Activated naive CD4-positive, alpha-beta T cell treated with anti-CD3 and anti-CD28 coated beads for 36 hours (primary cell): ENCODE measurements around the gene AGT. TPM values are rescaled to one million over a fixed set of nuclear protein-coding genes. Genes with fewer than 3 reads are reported as not detected.
"Not testable (repeated sequence)": the region's sequence is repeated elsewhere in the genome, so short reads cannot be mapped to it uniquely, and the experiment has no call there.

ENCODE experiments used
- CTCF ChIA-PET: fragments of 350-600 bp; sonication (Branson Sonifier 250); formaldehyde crosslinking; loops from one replicate; lab custom pipeline; 2021; ENCODE audit warnings: antibody characterized with exemption; lab: Charles Lee
- DNase-seq: peaks from one replicate; pipeline ENCODE4 v3.0.0-alpha.2; 2020
- H3K27ac Mint-ChIP-seq: one replicate; pipeline ENCODE4 v1.8.0; 2021; ENCODE audit warnings: mild to moderate bottlenecking, mixed read lengths
- H3K27me3 Mint-ChIP-seq: one replicate; pipeline ENCODE4 v1.8.0; 2021; ENCODE audit warnings: low read depth, mixed read lengths
- H3K36me3 Mint-ChIP-seq: one replicate; pipeline ENCODE4 v1.8.0; 2021; ENCODE audit warnings: low read depth, mixed read lengths
- H3K4me1 Mint-ChIP-seq: one replicate; pipeline ENCODE4 v1.8.0; 2021; ENCODE audit warnings: low read depth, mixed read lengths
- H3K4me3 Mint-ChIP-seq: one replicate; pipeline ENCODE4 v1.8.0; 2021; ENCODE audit warnings: mild to moderate bottlenecking, moderate library complexity, mixed read lengths
- H3K9me3 Mint-ChIP-seq: one replicate; pipeline ENCODE4 v1.8.0; 2021; ENCODE audit warnings: mixed read lengths
- intact Hi-C: fragments of 100-400 bp; cut with micrococcal nuclease; formaldehyde crosslinking; loops from one replicate; pipeline ENCODE4 v1.15.1; 2023
- total RNA-seq, 2 experiments: library from RNA; stranded (reverse); gene quantifications; one replicate each; pipeline ENCODE4 v1.2.3, GENCODE V29; 2021

Gene AGT
- total RNA-seq, 2 experiments from 2014 or later: not detected

DNA sequence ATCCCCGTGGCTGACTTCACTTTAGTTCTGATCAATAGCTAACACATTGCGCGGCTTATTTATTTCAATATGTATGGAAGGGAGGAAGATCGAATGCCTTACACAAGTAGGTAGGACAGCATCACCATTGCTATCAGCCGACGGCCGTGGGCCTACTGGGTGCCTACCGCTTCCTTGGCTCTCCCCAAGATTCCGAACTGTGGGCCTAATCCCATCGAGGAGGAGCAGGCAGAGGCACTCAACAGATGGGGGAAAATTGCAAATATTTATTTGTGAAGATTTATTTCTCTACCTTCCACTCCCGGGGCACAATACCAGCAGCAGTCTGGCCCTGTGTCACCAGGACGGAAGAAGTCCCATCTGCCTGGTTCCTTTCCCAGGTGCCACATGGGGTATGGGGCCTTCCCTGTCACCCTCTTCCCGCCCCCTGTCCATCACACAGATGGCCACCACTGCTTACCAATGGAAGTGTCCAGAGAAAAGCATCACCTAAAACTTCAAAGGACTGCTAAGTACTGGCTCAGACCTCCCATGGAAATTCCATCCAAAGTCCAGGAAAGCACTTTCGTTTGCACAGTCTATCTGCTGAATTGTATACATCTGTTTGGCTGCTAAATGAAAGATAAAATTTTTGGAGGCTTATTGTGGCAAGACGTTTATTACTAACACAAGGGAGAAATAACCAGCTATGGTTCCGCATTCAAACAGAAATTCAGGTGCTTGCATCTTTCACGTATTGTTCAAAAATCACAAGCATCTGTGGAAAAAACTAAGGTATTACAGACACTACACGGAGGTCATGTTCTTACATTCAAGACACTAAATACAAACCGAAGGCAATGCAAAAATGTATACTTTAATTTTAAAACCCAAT lies 11.8 kb downstream of the AGT start:
- H3K4me3 Mint-ChIP-seq: no peak overlapping the region
- H3K9me3 Mint-ChIP-seq: no peaks in the 10 kb centered on the region
- H3K27me3 Mint-ChIP-seq: peaks cover 1% of the 10 kb centered on the region
- DNase-seq: no peak
- no peaks in the 10 kb centered on the region for H3K36me3 Mint-ChIP-seq
- H3K27ac Mint-ChIP-seq: no peak overlapping the region
- H3K4me1 Mint-ChIP-seq: no peaks in the 10 kb centered on the region
- intact Hi-C loops: no loop called here
- CTCF ChIA-PET: interaction anchor here (0.6 kb wide), 1 partner anchor 37 kb away, joined by 3 read pairs; no protein-coding TSS in a partner anchor

DNA sequence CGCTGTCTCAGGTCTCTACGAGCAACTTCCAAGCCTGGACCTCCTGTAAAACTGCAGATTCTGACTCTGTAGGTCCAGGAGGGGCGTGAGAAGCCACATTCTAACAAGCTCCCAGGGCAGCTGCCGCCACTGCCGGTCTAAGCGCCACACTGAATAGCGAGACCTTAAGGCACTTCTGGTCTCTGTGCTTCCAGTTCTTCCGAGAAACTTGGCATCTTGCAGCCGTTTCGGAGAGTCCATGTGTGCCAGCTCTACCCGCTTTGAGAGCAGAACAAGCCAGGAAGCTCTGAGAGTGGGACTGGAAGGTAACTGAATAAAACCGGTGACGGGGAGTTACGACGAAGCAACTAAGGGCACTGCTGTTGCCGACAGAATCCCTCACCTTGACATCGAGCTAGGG lies 12.5 kb downstream of the AGT start:
- intact Hi-C loops: no loop called here
- no peak for DNase-seq
- H3K4me3 Mint-ChIP-seq: no peak overlapping the region
- CTCF ChIA-PET: no interaction called here
- no peaks in the 10 kb centered on the region for H3K36me3 Mint-ChIP-seq
- no peak overlapping the region for H3K27ac Mint-ChIP-seq
- H3K27me3 Mint-ChIP-seq: peaks cover 1% of the 10 kb centered on the region
- H3K4me1 Mint-ChIP-seq: no peaks in the 10 kb centered on the region
- no peaks in the 10 kb centered on the region for H3K9me3 Mint-ChIP-seq

DNA sequence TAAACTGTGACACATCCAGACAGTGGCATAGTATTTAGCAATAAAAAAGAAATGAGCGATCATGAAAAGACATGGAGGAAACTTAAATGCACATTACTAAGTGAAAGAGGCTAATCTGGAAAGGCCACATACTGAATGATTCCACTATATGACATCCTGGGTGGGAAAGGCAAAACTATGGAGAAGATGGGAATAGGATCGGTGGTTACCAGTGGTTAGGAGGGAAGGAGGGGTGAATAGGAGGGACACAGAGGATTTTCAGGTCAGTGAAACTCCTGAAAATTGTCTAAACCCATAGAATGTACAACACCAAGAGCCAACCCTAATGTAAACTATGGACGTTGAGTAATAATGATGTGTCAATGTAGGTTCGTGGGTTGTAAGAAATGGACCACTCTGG lies 13.8 kb downstream of the AGT start:
- Mint-ChIP-seq H3K4me1 (no peaks in the 10 kb centered on the region), H3K9me3 (no peaks in the 10 kb centered on the region), H3K36me3 (no peaks in the 10 kb centered on the region), H3K27me3 (peaks cover under 1% of the 10 kb centered on the region), H3K4me3 (no peak overlapping the region), H3K27ac (no peak overlapping the region)
- no peak for DNase-seq
- intact Hi-C loops: no loop called here
- CTCF ChIA-PET: no interaction called here

DNA sequence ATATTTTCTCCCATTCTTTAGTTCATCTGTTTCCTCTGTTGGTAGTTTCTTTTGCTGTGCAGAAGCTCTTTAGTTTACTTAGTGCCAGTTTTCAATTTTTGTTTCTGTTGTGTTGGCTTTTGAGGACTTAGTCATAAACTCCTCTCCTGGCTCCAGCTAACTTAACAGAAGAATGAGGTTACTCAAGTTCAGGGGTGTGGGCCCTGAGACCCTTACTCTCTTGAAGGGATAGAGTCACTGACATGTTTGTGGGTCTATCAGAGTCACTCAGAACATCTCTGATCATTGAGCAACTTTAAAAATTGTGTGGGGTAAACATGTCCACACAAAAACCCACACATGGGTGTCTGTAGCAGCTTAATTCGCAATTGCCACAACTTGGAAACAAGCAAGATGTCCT lies 14.2 kb downstream of the AGT start:
- no peak overlapping the region for H3K4me3 Mint-ChIP-seq
- H3K4me1 Mint-ChIP-seq: no peaks in the 10 kb centered on the region
- no peak overlapping the region for H3K27ac Mint-ChIP-seq
- no peaks in the 10 kb centered on the region for H3K36me3 Mint-ChIP-seq
- no peaks in the 10 kb centered on the region for H3K9me3 Mint-ChIP-seq
- intact Hi-C loops: no loop called here
- no peak for DNase-seq
- no peaks in the 10 kb centered on the region for H3K27me3 Mint-ChIP-seq
- CTCF ChIA-PET: no interaction called here

DNA sequence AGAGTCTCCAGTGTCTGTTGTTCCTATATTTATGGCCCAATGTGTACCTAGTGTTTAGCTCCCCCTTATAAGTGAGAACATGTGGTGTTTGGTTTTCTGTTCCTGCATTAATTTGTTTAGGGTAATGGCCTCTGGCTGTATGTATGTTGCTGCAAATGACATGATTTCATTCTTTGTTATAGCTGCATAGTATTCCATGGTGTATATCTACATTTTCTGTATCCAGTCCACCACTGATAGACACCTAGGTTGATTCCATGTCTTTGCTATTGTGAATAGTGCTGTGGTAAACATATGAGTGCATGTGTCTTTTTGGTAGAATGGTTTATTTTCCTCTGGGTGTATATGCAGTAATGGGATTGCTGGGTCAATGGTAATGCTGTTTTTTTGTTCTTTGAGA lies 15.0 kb downstream of the AGT start:
- H3K27ac Mint-ChIP-seq, DNase-seq, intact Hi-C loops, H3K36me3 Mint-ChIP-seq, H3K27me3 Mint-ChIP-seq, H3K9me3 Mint-ChIP-seq, H3K4me1 Mint-ChIP-seq, H3K4me3 Mint-ChIP-seq: not testable (repeated sequence)
- CTCF ChIA-PET: interaction anchor here (0.6 kb wide), 2 partner anchors 36 to 220 kb away, joined by 3 read pairs; no protein-coding TSS in a partner anchor

DNA sequence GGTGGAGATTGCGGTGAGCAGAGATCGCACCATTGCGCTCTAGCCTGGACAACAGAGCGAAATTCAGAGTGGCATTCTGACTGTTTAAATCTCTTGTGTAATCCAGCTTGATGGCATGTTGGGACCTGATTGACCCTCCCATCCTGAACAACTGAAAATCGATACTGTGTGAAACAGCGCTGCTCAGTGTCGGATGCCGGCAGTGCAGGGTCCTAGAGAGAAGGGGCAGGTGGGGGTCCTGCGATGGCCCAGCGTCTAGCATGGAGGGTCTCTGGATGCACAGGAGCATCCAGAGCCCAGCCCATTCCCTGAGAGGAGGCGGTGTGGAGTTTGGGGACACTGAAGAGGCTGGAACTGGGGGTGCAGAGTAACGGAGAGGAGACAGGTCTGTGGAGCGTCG lies 15.8 kb downstream of the AGT start:
- H3K27me3 Mint-ChIP-seq: no peaks in the 10 kb centered on the region
- no peak overlapping the region for H3K27ac Mint-ChIP-seq
- intact Hi-C loops: no loop called here
- H3K4me3 Mint-ChIP-seq: no peak overlapping the region
- H3K9me3 Mint-ChIP-seq: no peaks in the 10 kb centered on the region
- CTCF ChIA-PET: interaction anchor here (0.6 kb wide), 1 partner anchor 221 kb away, joined by 3 read pairs; no protein-coding TSS in a partner anchor
- no peaks in the 10 kb centered on the region for H3K4me1 Mint-ChIP-seq
- DNase-seq: no peak
- H3K36me3 Mint-ChIP-seq: peaks cover 5% of the 10 kb centered on the region

DNA sequence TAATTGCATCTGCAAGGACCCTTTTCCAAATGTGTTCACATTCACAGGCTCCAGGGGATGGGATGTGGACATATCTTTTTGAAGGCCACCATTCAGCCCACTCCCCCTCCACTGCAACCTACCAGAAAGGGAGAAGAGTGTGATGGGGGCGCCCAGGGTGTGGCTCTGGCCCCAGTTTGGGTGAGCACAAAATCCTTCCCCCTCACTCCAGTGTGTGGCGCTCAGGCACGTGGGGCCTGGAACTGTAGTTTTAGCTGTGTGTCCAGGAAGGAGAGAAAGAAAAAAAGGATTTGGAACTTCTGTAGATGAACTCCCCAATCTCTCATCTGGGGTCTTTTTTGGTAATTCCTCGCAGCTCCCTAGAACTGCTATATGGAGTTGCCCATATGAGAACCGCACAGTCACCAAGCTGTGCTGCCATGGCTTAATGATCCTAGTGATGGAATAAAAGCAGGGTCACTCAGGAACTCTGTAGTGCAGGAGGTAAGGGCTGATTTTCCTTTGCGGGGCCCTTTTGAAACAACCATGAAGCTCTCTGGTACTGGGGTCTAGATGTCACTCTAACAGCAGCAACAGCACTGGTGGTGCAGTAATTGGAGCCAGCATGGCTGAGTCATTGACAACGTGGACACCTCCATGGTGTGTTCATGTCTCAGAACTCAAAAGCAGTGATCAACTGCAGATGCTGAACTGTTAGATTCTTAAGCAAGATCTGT lies 17.0 kb downstream of the AGT start:
- intact Hi-C loops: no loop called here
- Mint-ChIP-seq H3K27me3 (no peaks in the 10 kb centered on the region), H3K4me3 (no peak overlapping the region)

DNA sequence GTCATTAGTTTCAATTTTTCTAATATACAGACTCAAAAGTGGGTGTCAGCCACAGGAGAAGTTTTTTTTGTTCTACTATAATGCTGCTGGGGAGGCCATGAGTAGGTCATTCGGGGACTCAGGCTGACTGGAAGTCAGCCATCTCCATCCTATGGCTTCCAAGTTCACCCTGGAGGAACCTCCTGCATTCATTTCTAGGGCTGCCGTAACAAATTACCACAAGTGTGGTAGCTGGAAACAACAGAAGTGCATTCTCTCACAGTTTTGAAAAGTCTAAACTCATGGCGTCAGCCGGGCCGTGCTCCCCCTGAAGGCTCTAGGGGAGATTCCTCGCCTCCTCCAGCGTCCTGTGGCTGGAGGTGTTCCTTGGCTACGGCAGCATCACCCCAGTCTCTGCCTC lies 17.7 kb downstream of the AGT start:
- CTCF ChIA-PET: no interaction called here
- Mint-ChIP-seq H3K27ac (no peak overlapping the region), H3K36me3 (peaks cover 13% of the 10 kb centered on the region), H3K9me3 (no peaks in the 10 kb centered on the region), H3K27me3 (no peaks in the 10 kb centered on the region), H3K4me3 (no peak overlapping the region), H3K4me1 (no peaks in the 10 kb centered on the region)
- DNase-seq: no peak
- intact Hi-C loops: no loop called here

More for the DNA sequence above, 17.0 kb downstream of the AGT start:
- H3K36me3 Mint-ChIP-seq: peaks cover 12% of the 10 kb centered on the region
- no peak for DNase-seq
- H3K9me3 Mint-ChIP-seq: no peaks in the 10 kb centered on the region
- no peak overlapping the region for H3K27ac Mint-ChIP-seq
- no peaks in the 10 kb centered on the region for H3K4me1 Mint-ChIP-seq
- CTCF ChIA-PET: interaction anchor here (0.6 to 1.0 kb wide), 2 partner anchors 93 to 194 kb away, joined by 3 to 6 read pairs; no protein-coding TSS in a partner anchor

DNA sequence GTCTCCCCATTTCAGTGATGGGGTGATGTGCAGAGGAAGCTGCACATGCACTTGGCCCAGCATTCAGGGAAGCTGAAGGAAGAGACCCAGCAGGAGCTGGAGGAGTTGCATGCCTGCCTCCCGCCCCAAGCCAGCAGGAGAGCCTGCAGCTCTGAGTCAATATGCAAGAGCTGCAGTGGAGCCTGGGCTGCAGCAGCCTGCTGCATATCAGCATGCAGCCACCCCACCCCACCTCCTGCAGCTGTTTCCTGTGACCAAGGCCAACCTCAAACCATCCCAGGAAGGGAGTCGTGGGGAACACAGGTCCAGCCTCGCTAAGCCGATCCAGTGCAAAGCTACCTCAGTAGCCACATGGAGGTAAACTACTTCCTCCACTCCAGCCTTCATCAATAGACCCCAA lies 18.9 kb downstream of the AGT start:
- no peak for DNase-seq
- H3K4me1 Mint-ChIP-seq: no peaks in the 10 kb centered on the region
- no peaks in the 10 kb centered on the region for H3K27me3 Mint-ChIP-seq
- no peak overlapping the region for H3K27ac Mint-ChIP-seq
- H3K36me3 Mint-ChIP-seq: peaks cover 14% of the 10 kb centered on the region
- no peak overlapping the region for H3K4me3 Mint-ChIP-seq
- no peaks in the 10 kb centered on the region for H3K9me3 Mint-ChIP-seq
- CTCF ChIA-PET: no interaction called here
- intact Hi-C loops: no loop called here

DNA sequence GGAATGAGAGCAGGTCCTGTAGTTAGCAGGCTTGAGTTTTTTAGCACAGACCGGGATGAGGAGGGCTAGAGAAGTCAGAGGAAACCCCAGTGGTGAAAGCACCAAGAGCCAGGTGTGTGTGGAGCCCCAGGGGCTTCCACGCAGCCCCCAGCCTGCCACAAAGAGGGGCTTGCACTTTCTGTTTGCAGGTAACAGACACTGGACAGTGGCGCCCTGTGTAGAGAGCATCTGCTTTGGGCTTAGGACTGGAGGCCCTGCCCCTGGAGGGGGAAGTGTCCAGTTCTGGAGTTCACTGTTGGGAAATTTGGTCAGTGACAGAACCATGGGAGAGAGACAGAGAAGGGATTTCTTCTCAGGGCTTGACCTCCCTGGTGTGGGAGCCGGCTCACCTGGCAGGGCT lies 19.5 kb downstream of the AGT start:
- no peaks in the 10 kb centered on the region for H3K4me1 Mint-ChIP-seq
- intact Hi-C loops: no loop called here
- H3K4me3 Mint-ChIP-seq: no peak overlapping the region
- CTCF ChIA-PET: no interaction called here
- H3K9me3 Mint-ChIP-seq: no peaks in the 10 kb centered on the region
- no peak for DNase-seq
- H3K27ac Mint-ChIP-seq: no peak overlapping the region
- H3K36me3 Mint-ChIP-seq: peaks cover 18% of the 10 kb centered on the region
- H3K27me3 Mint-ChIP-seq: no peaks in the 10 kb centered on the region

DNA sequence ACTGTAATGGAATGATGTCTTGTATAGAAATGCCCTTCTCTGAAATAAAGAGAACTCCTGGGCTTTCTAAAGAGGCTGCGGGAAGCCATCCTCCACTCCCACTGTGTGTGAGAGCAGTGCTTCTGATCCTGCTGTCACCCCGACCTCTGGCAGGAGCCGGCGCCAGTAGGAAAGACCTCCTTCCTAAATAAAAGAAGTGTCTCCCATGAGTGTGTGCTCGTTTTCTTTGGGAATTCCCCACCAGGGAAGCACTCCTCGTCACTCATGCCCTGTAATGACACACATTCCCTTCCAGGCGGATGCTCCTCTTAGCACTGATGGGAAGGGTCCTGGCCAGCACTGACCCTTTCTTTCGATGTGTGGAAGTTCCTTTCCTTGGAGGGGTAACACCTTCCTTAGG lies 20.1 kb downstream of the AGT start:
- H3K4me3 Mint-ChIP-seq: no peak overlapping the region
- no peaks in the 10 kb centered on the region for H3K9me3 Mint-ChIP-seq
- CTCF ChIA-PET: no interaction called here
- no peaks in the 10 kb centered on the region for H3K27me3 Mint-ChIP-seq
- H3K27ac Mint-ChIP-seq: no peak overlapping the region
- H3K36me3 Mint-ChIP-seq: peaks cover 18% of the 10 kb centered on the region
- DNase-seq: no peak
- intact Hi-C loops: no loop called here
- H3K4me1 Mint-ChIP-seq: no peaks in the 10 kb centered on the region

DNA sequence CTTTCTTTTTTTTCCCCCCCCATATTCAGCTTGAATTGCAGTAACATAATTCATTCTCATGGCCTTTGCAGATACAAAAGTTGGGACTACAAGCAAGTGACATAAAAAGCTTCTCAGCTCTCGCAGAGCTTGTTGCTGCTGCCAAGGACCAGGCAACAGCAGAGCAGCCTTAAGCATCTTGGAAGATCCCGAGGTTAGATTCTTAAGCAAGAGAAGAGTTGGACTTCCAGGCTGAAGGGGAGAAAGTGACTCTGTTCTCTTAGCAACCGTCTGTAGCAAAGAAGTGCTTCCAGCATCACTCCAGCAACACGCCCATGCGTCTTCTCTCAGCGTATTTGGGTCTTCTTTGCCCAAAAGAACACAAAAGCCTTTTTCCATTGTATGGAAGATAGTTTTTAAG lies 20.7 kb downstream of the AGT start:
- Mint-ChIP-seq H3K9me3 (no peaks in the 10 kb centered on the region), H3K4me1 (no peaks in the 10 kb centered on the region), H3K36me3 (peaks cover 21% of the 10 kb centered on the region), H3K27me3 (no peaks in the 10 kb centered on the region), H3K4me3 (no peak overlapping the region), H3K27ac (no peak overlapping the region)
- no peak for DNase-seq
- intact Hi-C loops: no loop called here
- CTCF ChIA-PET: no interaction called here

DNA sequence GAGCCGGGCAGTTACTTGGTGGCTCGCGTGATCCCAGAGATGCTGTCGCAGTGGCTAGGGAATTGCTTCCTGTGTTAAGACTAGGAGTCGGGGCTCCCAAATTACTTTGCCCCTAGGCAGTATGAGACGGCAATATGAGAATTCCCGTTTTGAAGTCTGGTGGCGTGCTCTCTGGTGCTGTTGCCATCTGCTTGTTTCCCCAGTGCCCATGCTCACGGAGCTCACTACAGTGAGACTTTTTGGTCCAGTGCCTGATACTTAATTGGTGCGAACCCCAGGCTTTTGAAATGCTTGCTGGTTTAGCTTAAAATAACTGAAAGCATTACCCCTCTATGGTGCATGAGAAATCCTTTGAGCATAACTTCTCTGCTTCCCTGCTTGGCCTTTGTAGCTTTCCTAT lies 22.3 kb downstream of the AGT start:
- no peaks in the 10 kb centered on the region for H3K9me3 Mint-ChIP-seq
- intact Hi-C loops: no loop called here
- no peak overlapping the region for H3K27ac Mint-ChIP-seq
- CTCF ChIA-PET: no interaction called here
- no peaks in the 10 kb centered on the region for H3K4me1 Mint-ChIP-seq
- no peak for DNase-seq
- no peak overlapping the region for H3K4me3 Mint-ChIP-seq
- H3K27me3 Mint-ChIP-seq: no peaks in the 10 kb centered on the region
- peaks cover 26% of the 10 kb centered on the region for H3K36me3 Mint-ChIP-seq
